ENCODE measurements around the gene TMED4.

- TF ChIP-seq CTCF (IDR thresholded peaks at IDR 0.05; ENCODE audit: low read length) (no peak), EZH2 (optimal IDR thresholded peaks at IDR 0.05; ENCODE audit: low read depth, low read length) (no peak), EZH2phosphoT487 (IDR thresholded peaks at IDR 0.05; ENCODE audit: low read length) (no peak)
Observed at GRCh38 chr7:44603193-44603592, 21.2 kb upstream of the TMED4 start.
